SKM-1 treated with dmso at 0.1 percent for 144 hours (cell line): ENCODE results near the gene PRDM16.

ENCODE experiments used
- DNase-seq: peaks from one replicate; lab custom pipeline; 2025; ENCODE audit not compliant: unreplicated experiment; lab: John Stamatoyannopoulos, UW

Gene PRDM16

DNA sequence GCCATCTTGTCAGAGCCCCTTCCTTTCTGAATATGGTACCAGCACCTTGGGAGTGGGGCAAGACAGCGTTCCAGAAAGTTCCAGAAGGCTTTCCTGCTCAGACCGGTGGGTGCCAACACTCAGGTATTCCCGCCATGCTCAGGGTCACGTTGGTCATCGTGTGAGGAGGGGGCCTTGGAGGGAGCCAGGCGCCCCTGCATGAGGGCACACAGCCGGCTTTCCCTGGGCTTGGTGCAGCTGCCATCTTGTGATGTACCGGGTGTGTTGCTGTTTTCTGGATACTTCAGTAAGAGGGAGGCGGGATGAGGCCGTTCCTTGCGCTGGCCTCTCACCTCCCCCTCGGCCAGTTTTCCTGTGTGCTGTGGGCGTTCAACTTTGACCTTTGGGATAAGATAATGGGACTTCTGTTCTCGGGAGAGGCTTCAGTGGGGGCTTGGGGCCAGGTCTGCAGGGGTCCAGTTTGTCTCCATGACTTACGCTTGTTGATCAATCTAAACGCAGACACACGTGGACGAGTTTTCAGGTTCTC lies 69.7 kb downstream of the PRDM16 start:
- DNase-seq: no peak

DNA sequence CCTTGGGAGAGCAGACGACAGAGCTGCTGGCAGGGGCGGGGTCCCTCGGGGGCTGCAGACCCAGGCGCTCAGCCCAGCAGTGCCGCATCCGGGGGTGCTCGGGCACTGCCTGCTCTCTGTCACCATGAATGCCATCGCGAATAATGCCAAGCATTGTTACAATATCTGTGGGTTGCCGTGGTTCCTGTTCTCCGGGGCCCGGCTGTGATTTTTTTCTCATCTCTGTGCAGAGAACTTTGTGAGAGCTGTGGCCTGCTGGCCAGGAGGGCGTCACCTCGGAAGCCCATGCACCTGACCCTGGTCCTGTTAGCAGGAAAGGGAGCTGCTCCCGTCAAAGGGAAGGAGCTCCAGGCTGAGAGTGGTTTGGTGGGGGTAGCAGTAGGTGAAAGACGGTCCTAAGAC lies 70.4 kb downstream of the PRDM16 start:
- DNase-seq: no peak

DNA sequence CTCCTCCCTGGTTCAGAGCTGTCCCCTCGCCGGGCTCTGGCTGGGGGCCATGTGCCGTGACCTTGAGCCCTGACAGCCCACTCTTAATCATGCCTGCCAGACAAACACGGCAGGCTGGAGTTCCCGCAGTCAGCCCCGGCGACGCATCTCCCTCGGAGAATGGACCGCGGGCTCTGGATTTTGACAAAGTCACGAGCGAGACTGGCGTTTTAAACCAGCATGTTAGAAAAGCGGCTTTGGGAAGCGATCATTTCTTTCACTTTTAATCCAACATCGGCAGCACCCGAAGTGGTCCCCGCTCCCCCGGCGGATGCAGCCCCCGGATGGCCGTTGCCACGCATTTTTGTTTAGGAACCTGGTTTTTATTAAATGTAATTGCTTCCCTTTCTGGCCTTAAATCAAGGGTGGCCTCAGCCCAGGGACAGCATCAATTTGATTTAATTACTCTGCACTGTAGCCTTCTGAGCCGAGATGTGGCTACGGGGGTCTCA lies 70.9 kb downstream of the PRDM16 start:
- no peak for DNase-seq

DNA sequence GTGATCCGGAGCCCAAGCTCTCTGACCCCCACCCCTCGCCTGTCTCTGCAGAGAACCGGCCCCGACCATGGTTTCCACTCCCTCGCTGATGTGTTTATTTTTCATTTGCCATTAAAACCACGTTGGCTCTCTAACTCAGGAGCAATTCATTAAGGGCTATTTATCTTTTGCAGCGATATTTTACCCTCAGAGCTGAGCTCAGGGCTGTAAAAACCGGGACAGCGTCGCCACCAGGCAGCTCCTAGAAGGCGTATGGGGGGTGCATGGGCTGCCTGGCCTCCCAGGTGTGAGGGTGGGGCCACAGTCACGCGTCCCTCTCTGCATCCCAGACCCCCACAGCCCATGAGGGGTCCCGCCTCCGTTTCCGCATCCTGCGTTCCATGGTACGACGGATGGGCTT lies 71.4 kb downstream of the PRDM16 start:
- no peak for DNase-seq

DNA sequence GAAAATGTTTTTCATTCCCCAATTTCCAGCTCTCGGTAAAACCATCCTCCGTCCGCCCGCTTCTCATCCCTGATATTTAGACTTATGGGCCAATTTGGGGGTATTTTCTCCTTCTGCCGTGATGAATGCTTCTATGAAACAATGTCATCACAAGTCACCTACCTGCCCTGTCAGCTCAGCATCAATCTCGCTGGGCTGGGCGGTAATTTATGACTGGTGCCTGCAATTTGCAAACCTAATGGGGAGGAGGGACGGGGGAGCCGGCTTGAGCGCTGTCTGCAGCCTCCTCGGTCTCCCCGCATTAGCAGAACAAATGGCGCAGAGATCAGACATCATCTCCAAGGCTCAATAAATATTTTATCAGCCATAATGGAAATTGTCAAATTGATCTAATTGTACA lies 72.1 kb downstream of the PRDM16 start:
- DNase-seq: no peak

DNA sequence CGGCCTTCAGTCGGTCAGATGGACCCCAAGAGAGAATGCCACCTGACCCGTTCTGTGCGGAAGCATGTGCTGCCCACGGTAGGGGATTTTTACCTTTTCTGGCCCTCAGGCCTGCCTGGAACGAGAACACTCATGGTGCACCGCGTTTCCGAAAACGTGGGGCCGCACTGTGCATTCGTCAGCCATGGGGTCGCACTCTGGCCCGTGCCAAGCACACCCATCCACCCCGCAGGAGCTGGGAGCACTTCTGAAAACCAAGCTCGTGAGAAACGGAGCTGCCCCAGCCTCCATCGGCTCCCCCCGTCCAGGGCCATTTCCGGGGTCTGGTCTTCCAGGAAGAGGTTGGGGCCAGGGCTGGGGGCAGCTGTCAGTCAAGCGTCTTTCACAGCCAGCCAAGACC lies 72.8 kb downstream of the PRDM16 start:
- no peak for DNase-seq

DNA sequence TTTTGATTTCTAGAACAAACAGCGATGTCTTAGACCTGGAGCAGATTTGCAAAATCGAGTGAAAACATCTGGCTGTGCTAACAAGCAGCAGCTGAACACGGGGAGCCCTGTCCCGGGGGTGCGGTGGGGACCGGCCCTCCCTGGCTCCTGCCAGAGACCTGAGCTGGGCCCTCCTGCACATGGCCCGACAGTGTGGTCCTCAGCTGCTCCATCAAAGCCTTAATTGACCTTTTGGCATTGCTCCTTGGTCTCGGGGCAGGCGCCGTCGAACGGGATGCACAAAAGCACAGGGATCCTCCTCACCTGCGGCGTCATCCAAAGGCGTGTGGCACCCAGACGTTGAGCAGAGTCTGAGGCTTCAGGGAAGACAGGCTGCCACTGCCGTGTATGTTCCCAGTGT lies 73.2 kb downstream of the PRDM16 start:
- DNase-seq: no peak

DNA sequence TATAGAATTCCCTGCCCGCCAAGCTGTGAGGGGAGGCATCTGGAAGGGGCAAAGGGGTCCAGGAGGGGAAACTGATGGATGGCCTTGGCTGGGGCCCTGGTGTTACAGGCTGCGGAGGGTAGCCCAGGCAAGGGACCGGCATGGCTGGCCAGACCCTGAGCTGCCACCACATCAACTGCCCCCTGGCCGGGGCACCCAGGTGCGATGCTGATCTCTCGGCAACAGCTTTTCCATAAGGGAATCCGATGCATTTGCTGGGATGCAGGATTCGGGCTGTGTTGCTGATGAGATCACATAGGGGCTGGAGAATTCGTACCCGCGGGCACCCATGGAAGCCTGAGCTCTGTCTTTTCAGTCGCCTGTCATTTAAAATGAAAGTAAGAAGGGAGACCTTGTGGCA lies 73.7 kb downstream of the PRDM16 start:
- DNase-seq: no peak

DNA sequence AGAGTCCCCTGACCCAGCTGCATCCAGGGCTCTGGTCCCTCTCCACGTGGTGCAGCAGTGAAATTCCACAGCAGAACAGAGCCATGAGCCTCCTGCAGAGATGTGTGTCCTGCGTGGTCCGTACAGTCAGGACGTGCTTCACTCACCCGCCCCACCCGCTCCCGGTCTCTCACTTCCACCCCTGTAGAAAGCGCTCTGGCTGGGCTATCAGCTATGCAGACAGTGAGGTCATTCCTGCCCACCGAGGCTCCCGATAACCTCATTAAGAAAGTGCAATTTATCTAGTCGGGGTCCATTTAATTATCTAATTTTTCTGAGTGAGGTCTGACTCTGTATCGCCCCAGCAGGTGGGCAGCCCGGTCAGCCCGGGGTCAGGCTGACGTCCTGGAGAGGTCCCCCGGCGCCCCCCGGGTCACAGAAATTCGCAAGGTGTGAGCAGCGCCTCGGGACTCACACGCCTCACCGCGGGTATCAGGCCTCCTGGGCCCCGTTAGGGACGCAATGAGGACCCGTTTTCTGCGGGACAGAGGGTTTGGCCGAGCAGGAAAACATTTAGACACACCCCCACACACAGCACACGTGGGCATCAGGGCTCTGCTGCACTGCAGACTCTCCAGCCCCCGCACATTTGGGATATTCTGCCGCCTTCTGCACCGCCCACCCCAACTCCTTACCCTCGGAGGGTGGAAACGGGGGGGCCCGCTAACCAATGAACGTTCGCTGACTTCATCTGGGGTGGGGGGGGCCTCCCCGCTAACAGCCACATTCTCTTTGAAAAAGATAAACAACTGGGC lies 76.7 kb downstream of the PRDM16 start:
- no peak for DNase-seq

DNA sequence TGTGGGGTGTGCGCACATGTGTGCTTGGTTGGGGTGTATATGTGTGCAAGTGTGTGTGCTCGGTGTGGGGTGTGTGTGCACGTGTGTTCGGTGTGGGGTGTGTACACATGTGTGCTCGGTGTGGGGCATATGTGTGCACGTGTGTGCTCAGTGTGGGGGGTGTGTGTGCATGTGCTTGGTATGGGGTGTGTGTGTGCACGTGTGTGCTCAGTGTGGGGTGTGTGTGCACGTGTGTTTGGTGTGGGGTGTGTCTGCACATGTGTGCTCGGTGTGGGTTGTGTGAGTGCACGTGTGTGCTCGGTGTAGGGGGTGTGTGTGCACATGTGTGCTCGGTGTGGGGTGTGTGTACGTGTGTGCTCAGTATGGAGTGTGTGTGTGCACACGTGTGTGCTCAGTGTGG lies 77.5 kb downstream of the PRDM16 start:
- no peak for DNase-seq

DNA sequence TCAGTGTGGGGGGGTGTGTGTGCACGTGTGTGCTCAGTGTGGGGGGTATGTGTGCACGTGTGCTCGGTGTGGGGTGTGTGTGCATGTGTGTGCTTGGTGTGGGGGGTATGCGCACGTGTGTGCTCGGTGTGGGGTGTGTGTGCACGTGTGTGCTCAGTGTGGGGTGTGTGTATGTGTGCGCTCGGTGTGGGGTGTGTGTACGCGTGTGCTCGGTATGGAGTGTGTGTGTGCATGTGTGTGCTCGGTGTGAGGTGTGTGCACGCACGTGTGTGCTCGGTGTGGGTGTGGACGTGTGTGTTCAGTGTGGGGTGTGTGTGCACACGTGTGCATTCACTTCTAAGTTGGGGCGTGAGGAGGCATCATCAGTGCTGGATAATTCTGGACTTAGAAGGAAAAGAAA lies 77.9 kb downstream of the PRDM16 start:
- no peak for DNase-seq

DNA sequence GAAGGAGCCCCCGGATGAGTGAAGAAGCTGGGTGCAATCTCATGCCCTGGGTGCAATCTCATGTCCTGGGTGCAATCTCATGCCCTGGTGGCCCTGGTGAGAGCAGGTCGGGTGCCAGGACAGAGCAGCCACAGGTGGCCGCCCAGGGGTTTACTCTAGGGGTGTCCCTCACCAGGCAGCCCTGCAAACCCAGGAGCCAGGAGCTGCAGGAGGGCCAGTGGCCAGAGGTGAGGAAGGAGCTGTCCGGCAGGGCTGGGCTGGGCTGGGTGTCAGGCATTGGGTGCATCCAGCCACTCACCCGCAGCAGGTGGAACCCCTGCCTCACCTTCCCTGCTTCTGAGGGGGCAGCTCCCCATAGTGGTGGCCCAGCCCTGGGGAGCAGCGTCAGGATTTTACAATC lies 79.2 kb downstream of the PRDM16 start:
- DNase-seq: no peak

DNA sequence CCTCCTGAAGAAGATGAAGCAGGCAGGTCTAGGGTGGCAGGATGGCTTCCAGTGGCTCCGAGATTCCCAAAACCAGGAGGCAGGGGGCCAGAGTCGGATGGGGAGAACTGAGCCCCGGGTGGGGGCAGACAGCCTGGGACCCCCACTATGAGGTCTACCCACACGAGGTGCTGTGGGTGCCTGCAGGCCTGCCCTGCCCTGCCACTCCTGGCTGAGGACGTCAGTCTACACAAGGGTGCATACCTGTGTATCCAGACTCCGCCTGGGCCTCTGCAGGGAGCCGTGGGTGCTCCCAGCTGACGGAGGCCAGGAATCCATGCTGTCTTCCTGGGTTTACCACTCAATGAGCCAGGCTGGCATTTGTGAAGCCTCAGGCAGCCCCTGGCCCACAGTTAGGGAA lies 80.3 kb downstream of the PRDM16 start:
- DNase-seq: no peak

DNA sequence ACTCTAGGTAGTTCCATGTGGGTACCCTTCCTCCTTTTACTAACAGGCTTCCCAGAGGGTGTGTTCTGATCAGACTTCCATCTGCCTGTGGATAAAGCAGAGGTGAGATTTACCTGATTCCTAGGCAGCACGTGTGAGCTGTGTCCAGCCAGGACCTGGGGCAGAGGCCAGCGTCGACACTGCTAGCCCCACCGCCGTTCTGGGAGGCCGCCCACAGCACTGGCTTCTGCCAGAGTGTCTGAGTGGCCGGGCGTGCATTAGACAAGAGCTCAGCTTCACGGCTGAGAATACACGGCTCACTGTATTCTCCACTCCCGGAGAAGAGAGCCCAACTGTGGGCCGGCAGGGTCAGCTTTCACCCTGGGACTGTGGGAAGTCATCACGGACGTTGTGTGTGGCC lies 82.5 kb downstream of the PRDM16 start:
- no peak for DNase-seq

DNA sequence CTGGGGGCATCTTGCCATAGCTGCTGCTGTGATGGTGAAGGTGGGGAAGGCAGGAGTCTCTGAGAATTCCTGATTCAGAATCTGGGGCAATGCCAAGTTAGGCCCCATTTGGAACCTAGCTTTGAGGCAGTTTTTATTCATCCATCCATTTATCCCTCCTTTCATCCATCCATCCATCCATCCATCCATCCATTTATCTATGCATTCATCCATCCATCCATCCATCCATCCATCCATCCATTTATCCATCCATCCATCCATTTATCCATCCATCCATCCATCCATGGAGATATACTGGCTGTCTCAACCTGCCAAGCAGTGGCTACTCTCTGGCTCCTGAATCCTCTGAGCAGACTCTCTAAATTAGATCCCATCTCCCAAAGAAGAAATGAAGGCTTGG lies 83.1 kb downstream of the PRDM16 start:
- no peak for DNase-seq

DNA sequence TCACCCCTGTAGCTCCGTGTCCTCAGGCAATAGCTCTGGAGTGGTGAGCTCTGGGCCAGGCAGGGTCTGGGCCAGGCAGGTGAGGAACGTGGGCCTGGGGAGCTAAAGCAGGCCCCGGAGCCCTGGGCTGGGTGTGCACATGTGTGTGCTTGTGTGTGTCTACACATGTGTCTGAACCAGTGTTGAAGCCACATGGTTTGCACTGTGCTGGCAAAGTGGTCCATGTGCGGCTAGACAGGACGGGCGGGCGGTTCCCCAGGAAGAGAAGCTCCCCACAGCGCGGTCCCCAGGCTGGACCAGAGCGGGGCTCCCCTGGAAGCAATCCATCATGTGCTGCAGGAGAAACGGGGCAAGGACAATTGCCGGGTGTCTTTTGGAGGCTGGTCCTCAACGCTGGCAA lies 84.2 kb downstream of the PRDM16 start:
- no peak for DNase-seq

DNA sequence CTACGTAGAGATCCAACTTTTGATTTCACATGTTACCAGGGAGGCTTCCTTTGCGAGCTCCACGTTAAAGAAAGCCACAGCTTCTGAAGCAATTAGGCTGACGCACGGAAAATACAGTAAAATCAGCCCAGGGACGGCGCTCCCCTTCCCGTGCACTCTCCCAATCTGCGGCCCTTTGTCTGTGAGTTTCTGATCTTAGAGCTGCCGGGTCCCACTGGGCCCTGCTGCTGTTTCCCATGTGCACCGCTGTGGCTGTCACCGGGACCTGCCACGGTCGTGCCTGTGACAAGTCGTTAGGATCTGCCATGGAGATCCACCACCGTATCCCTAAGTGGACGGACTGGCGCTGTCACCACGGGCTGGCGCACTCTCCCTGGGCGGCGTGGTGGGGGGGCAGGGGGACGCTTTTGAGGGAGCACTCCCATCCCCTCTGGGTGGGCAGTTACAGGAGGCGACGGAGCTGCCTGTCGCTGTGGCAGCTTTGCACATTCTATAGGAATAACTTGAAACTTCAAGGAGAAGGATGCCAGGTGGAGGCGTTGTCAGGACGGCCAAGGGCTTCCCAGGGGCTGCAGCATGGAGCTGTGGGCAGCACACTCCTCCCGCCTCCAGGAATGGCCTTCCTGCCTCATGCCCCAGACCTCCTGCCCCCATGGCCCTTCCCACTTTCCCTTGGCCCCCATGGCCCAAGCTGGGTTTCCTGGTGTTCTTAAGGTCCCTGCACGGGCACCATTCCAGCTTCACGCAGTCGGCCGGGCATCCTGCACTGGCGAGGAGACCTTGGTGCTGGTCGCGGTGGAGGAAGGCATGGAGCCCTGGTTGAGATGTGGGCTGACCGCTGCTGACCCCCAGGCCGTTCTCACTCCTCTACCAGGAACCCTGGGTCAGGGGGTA lies 85.1 kb downstream of the PRDM16 start:
- DNase-seq: no peak

DNA sequence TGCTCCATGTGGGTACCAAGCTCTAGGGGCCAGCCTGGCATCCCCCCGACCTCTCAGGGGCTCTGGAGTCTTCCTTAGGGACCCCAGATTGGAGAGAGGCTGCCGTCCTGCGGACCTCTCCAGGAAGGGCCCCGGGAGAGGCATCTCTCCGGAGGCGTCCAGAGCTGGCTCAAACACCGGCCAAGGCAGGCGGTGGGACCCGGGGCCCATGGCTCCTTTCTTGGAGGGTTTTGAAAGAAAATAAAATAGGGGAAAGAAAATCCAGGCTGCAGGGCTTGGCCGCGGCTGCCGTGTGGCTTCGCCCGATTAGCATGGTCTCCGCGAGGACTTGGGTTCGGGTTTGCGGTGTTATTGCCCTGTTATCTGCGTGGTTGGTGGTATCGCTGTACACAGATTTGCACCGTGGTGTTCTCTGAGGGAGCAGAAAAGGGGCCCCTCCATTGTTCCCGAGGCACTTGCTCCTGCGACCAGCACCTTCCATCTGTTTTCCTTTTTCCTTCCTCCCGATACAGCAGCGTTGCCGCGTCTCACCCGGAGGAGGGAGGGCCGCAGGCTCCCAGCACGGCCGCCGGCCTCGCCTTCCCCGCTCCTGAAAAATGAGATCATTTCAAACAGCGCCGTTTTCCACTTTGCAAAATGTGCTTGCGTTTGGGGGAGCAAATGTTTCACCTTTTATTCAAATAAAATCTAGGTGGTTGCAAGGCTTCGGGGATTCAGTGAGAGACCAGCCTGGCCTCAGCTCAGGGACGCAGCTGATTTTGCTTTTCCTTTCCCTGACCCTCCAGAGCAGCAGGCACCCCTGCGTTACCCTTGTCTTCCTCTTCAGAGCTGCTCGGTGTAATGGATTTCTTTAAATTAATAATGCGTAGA lies 86.3 kb downstream of the PRDM16 start:
- no peak for DNase-seq

DNA sequence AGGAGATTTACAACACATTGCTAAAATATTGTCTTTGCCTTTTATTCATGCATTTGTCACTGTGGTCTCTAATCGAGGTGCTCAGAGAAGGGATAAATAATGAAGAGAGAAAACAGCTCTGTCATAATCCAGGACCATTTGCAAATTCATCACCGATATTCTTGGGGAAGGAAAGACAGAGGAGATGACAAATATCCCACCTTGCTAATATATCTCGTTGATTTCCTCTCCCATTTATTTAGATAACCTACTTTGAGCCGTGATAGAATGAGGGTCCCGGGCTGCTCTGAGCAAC lies 86.9 kb downstream of the PRDM16 start:
- DNase-seq: no peak

DNA sequence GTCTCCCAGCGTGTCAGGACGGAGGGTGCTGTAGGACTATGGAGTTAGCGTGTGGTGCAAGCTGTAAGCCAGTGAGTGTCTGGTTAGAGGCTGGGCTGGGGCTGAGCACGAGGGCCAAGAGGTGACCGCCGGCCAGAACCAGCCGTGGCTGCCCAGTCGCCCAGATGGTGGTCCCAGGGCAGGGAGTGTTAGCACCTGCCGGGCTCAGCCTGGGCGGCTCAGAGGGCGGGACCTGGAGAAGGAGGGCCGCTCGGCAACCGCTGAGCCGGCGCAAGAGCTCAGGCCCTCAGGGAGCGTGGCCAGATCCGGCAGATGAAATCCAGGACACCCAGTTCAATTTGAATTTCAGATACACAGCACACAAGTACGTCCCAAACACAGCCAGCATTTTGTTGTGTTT lies 87.9 kb downstream of the PRDM16 start:
- DNase-seq: no peak

DNA sequence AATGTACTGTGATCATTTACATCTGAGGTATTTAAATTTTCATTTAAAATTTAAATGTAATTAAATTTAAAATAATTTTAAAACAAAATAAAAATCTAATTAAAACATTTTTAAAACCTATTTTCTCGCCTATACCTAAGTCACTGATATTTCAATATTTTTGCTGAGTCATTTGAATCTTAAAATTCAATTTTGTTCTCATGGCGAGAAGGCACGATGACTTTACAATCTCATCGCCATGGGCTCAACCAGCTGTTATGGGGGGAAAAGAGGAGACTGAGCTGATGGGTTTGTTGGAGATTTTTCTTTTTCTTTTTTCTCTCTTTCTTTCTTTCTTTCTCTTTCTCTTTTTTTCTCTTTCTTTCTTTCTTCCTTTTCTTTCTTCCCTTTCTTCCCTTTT lies 89.3 kb downstream of the PRDM16 start:
- DNase-seq: no peak
